HepG2 (cell line): ENCODE results near the gene LITAFD. TPM values are rescaled to one million over a fixed set of nuclear protein-coding genes. Genes with fewer than 3 reads are reported as not detected.

Source experiments
- DBP ChIP-seq: sonication (generic); formaldehyde crosslinking; IDR thresholded peaks from 2 replicates; pipeline ENCODE4 v1.4.0; 2020; ENCODE audit warnings: missing genetic modification reagents; ENCODE audit errors: not compliant biosample characterization
- RBM39 ChIP-seq: fragments of 200-400 bp; formaldehyde crosslinking; IDR thresholded peaks from one replicate; pipeline ENCODE4 v1.6.1; 2018; ENCODE audit warnings: antibody characterized with exemption, mild to moderate bottlenecking, low read depth, low read length; ENCODE audit not compliant: poor library complexity, severe bottlenecking
- SKIL ChIP-seq: sonication (generic); formaldehyde crosslinking; IDR thresholded peaks from 2 replicates; pipeline ENCODE4 v1.8.0; 2022; ENCODE audit warnings: missing genetic modification reagents, mild to moderate bottlenecking, moderate library complexity, borderline replicate concordance
- SMAD3 ChIP-seq: sonication (generic); formaldehyde crosslinking; IDR thresholded peaks from 2 replicates; pipeline ENCODE4 v1.4.0; 2020; ENCODE audit warnings: missing genetic modification reagents
- SMARCE1 ChIP-seq: fragments of 450-650 bp; IDR thresholded peaks from 2 replicates; pipeline ENCODE4 v1.6.1; 2017; ENCODE audit warnings: borderline replicate concordance
- TP53 ChIP-seq: sonication (generic); formaldehyde crosslinking; conservative IDR thresholded peaks from 2 replicates; pipeline ENCODE4 v1.4.0; 2020; ENCODE audit warnings: missing genetic modification reagents
- USF2 ChIP-seq, 2 experiments: sonication (generic) in 1 of 2; formaldehyde crosslinking in 1 of 2; IDR thresholded peaks; 2 replicates each; pipeline versions ENCODE4 v1.5.1 to v1.6.1; 2011 to 2020; ENCODE audit warnings: borderline replicate concordance in 1 of 2, low read depth in 1 of 2, low read length in 1 of 2, mild to moderate bottlenecking in 1 of 2, missing genetic modification reagents in 1 of 2, moderate library complexity in 1 of 2
- ZBTB44 ChIP-seq: sonication (generic); formaldehyde crosslinking; IDR thresholded peaks from 2 replicates; pipeline ENCODE4 v1.4.0; 2020; ENCODE audit warnings: missing genetic modification reagents
- ZFYVE20 ChIP-seq: sonication (generic); formaldehyde crosslinking; IDR thresholded peaks from 2 replicates; pipeline ENCODE4 v1.8.0; 2023; ENCODE audit warnings: low read depth, mild to moderate bottlenecking, moderate library complexity, missing genetic modification reagents, borderline replicate concordance
- ZNF234 ChIP-seq: sonication (generic); formaldehyde crosslinking; conservative IDR thresholded peaks from 2 replicates; pipeline ENCODE4 v1.5.1; 2020; ENCODE audit warnings: mild to moderate bottlenecking, missing genetic modification reagents
- ZNF280B ChIP-seq: sonication (generic); formaldehyde crosslinking; IDR thresholded peaks from 2 replicates; pipeline ENCODE4 v1.5.0; 2020; ENCODE audit warnings: missing genetic modification reagents, mild to moderate bottlenecking, borderline replicate concordance
- ZNF768 ChIP-seq: sonication (generic); formaldehyde crosslinking; IDR thresholded peaks from 2 replicates; pipeline ENCODE4 v1.4.0; 2020; ENCODE audit warnings: missing genetic modification reagents
- ZNF770 ChIP-seq: sonication (generic); formaldehyde crosslinking; IDR thresholded peaks from 2 replicates; pipeline ENCODE4 v1.5.0; 2020; ENCODE audit warnings: mild to moderate bottlenecking, missing genetic modification reagents
- ZNF775 ChIP-seq: sonication (generic); formaldehyde crosslinking; IDR thresholded peaks from 2 replicates; pipeline ENCODE4 v1.4.0; 2020; ENCODE audit warnings: missing genetic modification reagents, mild to moderate bottlenecking, moderate library complexity, borderline replicate concordance
- ZSCAN30 ChIP-seq: sonication (generic); formaldehyde crosslinking; IDR thresholded peaks from 2 replicates; pipeline ENCODE4 v1.5.0; 2020; ENCODE audit warnings: mild to moderate bottlenecking, missing genetic modification reagents
- polyA plus RNA-seq, 8 experiments: library from polyadenylated mRNA; depleted of rRNA in 3 of 8; stranded (reverse) in 7 of 8; unstranded in 1 of 8; fragments of >200 nt; fragmentation: Illumina TruSeq in 4 of 8; extraction: Trizol in 4 of 8; gene quantifications; 2 replicates each; pipeline versions ENCODE4 v1.2.1 to v1.2.3, GENCODE V29; 2011 to 2016; ENCODE audit warnings: low read depth in 4 of 8, missing spikeins in 1 of 8, mixed read lengths in 1 of 8; ENCODE audit not compliant: insufficient read depth in 1 of 8
- total RNA-seq, 5 experiments: library from RNA; depleted of rRNA; stranded (reverse); fragments of >200 nt; fragmentation: Illumina TruSeq; extraction: Trizol; gene quantifications; 2 replicates each; pipeline ENCODE4 v1.2.3, GENCODE V29; 2016; ENCODE audit warnings: low read depth in 1 of 5

The LITAFD gene
- total and polyA plus RNA-seq, 2 of the 13 experiments (the other 11 are each of a cell fraction or from before 2014, with no cell fraction given) = not detected

- TF ChIP-seq ZNF280B (CRISPR knock-in tag) (no peak), ZNF775 (CRISPR knock-in tag) (no peak), ZSCAN30 (CRISPR knock-in tag) (no peak), USF2 (IDR thresholded peaks at IDR 0.05; ENCODE audit: low read depth, low read length) (no peak), USF2 (CRISPR knock-in tag; IDR thresholded peaks at IDR 0.05; ENCODE audit: borderline replicate concordance) (no peak), SMAD3 (CRISPR knock-in tag) (no peak; the same call in none of the 2 replicates), ZBTB44 (CRISPR knock-in tag) (peak; percentile 89; the same call in 1 of the 2 replicates), SMARCE1 (no peak), ZFYVE20 (no peak), TP53 (CRISPR knock-in tag) (0 out of 2 replicates have a peak, but pooled peaks have one; percentile 25), ZNF770 (CRISPR knock-in tag) (peak; percentile 37; the same call in 1 of the 2 replicates), ZNF234 (no peak), DBP (CRISPR knock-in tag) (peak; percentile 18), RBM39 (peak; percentile 29), ZNF768 (CRISPR knock-in tag) (no peak; the same call in 1 of the 2 replicates), SKIL (CRISPR knock-in tag) (no peak)
These were observed 22.0 kb upstream of the LITAFD start (continued) for GRCh38 chr16:8859913-8860881.
